Psoas muscle (tissue), 8 donors: Measurements from ENCODE around the gene SYNGR1. TPM values are rescaled to one million over a fixed set of nuclear protein-coding genes. Genes with fewer than 3 reads are reported as not detected.
"Not testable (repeated sequence)": the region's sequence is repeated elsewhere in the genome, so short reads cannot be mapped to it uniquely, and the experiment has no call there.

Experiments used
- ATAC-seq, 4 donors: fragments of 200-7000 bp; cut with Tn5 transposase; one replicate each; pipeline ENCODE4 v1.9.1; 2020; ENCODE audit warnings: moderate library complexity in 3 of 4, mild to moderate bottlenecking in 2 of 4
- DNase-seq, 2 donors: peaks; one replicate each; pipeline ENCODE4 v3.0.0-alpha.2; 2020
- H3K27ac ChIP-seq: fragments of 200-600 bp; one replicate; pipeline ENCODE4 v1.8.0; 2022
- H3K27me3 ChIP-seq, 3 donors: fragments of 200-600 bp in 1 of 3; one replicate each; pipeline versions ENCODE4 v1.6.1 to v1.8.0; 2013 to 2022; ENCODE audit warnings: low read length in 2 of 3, mild to moderate bottlenecking in 2 of 3, moderate library complexity in 1 of 3; ENCODE audit not compliant: insufficient read depth in 3 of 3
- H3K36me3 ChIP-seq, 2 donors: fragments of 200-600 bp in 1 of 2; one replicate each; pipeline versions ENCODE4 v1.6.1 to v1.8.0; 2013 to 2022; ENCODE audit warnings: low read depth in 1 of 2, mild to moderate bottlenecking in 1 of 2, moderate library complexity in 1 of 2; ENCODE audit not compliant: insufficient read depth in 1 of 2
- H3K4me1 ChIP-seq: fragments of 200-600 bp; one replicate; pipeline ENCODE4 v1.8.0; 2022
- H3K4me3 ChIP-seq: fragments of 200-600 bp; one replicate; pipeline ENCODE4 v1.8.0; 2022; ENCODE audit warnings: mild to moderate bottlenecking
- H3K9me3 ChIP-seq: fragments of 200-600 bp; one replicate; pipeline ENCODE4 v1.8.0; 2022
- WGBS, 3 donors: extraction: QIAGEN DNeasy Blood & Tissue Kit; methylation state at CpG; one replicate each; pipeline versions ENCODE4 v1.1.6 to v1.1.7; 2013; 5-methylcytosine and 5-hydroxymethylcytosine counted together
- intact Hi-C, 2 donors: fragments of 100-400 bp; cut with DNase I; formaldehyde crosslinking; loops; one replicate each; pipeline versions ENCODE4 v1.11.0 to v1.14.2; 2022
- polyA plus RNA-seq, 3 donors: library from polyadenylated mRNA; stranded (reverse); fragments of 200-250 nt; gene quantifications; one replicate each; pipeline ENCODE4 v1.2.3, GENCODE V29; 2013
- total RNA-seq, 4 donors: library from RNA; stranded (reverse); fragmentation: NEBNext Ultra II Directional in 2 of 4; extraction: Animal tissue kit (Norgen Biotek cat#: 25700) in 2 of 4; gene quantifications; one replicate each; pipeline versions ENCODE4 v1.2.1 to v1.2.4, GENCODE V29; 2021 to 2023
- TF ChIP-seq, protein P1 (sequence below): fragments of 200-600 bp; IDR thresholded peaks from one replicate; pipeline ENCODE4 v1.8.0; 2022; ENCODE audit warnings: antibody characterized with exemption
- donor health status: healthy with polysubstance abuse.
- donor health status: DM: no; HTN: no; CAD: no; lungs with moderate emphysema.
- donor health status: Bipolar disorder and iron deficiency.
- donor health status: healthy.
- donor health status: DM: yes; HTN: yes; CAD: no.
- donor health status: DM: no; HTN: no; CAD: no.
- donor health status: DM: no; HTN: no; CAD: no.
- donor health status: DM: yes; HTN: yes; CAD: no.

The SYNGR1 gene
- total and polyA plus RNA-seq, 7 donors: 15.3 to 39.9 (median 20.4) TPM

GRCh38 chr22:39408807-39409206 lies 59.0 kb downstream of the SYNGR1 start:
- intact Hi-C loops: loop anchor here in 1 of 2 donors (10.0 kb wide), 1 partner anchor 86 kb away; no protein-coding TSS in a partner anchor
- peaks cover 0 to 8% of the 10 kb centered on the region in 2 donors for H3K36me3 ChIP-seq
- H3K27me3 ChIP-seq: no peaks in the 10 kb centered on the region
- DNase-seq (no peak), ATAC-seq (no peak)
- TF ChIP-seq, protein P1, sequence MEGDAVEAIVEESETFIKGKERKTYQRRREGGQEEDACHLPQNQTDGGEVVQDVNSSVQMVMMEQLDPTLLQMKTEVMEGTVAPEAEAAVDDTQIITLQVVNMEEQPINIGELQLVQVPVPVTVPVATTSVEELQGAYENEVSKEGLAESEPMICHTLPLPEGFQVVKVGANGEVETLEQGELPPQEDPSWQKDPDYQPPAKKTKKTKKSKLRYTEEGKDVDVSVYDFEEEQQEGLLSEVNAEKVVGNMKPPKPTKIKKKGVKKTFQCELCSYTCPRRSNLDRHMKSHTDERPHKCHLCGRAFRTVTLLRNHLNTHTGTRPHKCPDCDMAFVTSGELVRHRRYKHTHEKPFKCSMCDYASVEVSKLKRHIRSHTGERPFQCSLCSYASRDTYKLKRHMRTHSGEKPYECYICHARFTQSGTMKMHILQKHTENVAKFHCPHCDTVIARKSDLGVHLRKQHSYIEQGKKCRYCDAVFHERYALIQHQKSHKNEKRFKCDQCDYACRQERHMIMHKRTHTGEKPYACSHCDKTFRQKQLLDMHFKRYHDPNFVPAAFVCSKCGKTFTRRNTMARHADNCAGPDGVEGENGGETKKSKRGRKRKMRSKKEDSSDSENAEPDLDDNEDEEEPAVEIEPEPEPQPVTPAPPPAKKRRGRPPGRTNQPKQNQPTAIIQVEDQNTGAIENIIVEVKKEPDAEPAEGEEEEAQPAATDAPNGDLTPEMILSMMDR: no peak
- H3K27ac ChIP-seq: peak overlapping the region; percentile 30
- 43 to 71% (median 46%) methylated on average over 1 of the region's 1 CpG for WGBS, 3 donors
- peaks cover 57% of the 10 kb centered on the region for H3K4me1 ChIP-seq
- H3K9me3 ChIP-seq: no peaks in the 10 kb centered on the region
- H3K4me3 ChIP-seq: no peak overlapping the region

DNA sequence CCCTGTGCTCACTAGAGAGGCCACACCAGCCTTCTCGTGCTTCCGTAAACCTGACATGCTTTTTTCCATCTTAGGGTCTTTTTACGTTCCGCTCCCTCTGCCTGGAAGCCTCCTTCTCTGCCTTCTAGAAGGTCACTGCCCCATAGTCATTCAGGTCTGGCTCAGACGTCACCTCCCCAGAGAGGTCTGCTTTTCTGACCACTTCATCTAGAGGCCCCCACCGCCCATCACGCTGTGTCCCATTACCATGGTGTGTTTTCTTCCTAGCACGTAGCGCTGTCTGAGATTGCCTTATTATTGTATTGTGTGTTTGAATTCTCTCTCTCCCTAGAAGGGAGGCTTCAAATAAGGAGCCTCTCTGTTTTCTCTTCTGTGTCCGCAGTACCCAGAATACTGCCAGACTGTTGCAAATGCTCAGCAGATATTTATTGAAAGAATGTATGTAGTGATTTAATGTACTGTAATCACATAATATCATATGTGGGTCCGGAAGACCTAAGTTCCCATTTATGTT lies 59.8 kb downstream of the SYNGR1 start:
- intact Hi-C loops: loop anchor here in 1 of 2 donors (10.0 kb wide), 1 partner anchor 85 kb away; no protein-coding TSS in a partner anchor
- WGBS, 3 donors: 89 to 91% (median 90%) methylated on average over 11 of the region's 11 CpGs
- ATAC-seq (no peak), DNase-seq (no peak)
- no peaks in the 10 kb centered on the region for H3K27me3 ChIP-seq
- peaks cover 0 to 3% of the 10 kb centered on the region in 2 donors for H3K36me3 ChIP-seq
- peaks cover 65% of the 10 kb centered on the region for H3K4me1 ChIP-seq
- H3K4me3 ChIP-seq: no peak overlapping the region
- TF ChIP-seq, protein P1: no peak
- H3K9me3 ChIP-seq: no peaks in the 10 kb centered on the region
- no peak overlapping the region for H3K27ac ChIP-seq

GRCh38 chr22:39410264-39410663 lies 60.5 kb downstream of the SYNGR1 start:
- intact Hi-C loops: no loop called here
- Histone ChIP-seq H3K27me3 (no peaks in the 10 kb centered on the region), H3K4me1 (peaks cover 64% of the 10 kb centered on the region), H3K9me3 (no peaks in the 10 kb centered on the region), H3K4me3 (no peak overlapping the region), H3K36me3 (no peaks in the 10 kb centered on the region), H3K27ac (no peak overlapping the region)
- WGBS, 3 donors: 75 to 89% (median 84%) methylated on average over 4 of the region's 4 CpGs
- ATAC-seq (no peak), DNase-seq (no peak)
- TF ChIP-seq, protein P1: no peak

DNA sequence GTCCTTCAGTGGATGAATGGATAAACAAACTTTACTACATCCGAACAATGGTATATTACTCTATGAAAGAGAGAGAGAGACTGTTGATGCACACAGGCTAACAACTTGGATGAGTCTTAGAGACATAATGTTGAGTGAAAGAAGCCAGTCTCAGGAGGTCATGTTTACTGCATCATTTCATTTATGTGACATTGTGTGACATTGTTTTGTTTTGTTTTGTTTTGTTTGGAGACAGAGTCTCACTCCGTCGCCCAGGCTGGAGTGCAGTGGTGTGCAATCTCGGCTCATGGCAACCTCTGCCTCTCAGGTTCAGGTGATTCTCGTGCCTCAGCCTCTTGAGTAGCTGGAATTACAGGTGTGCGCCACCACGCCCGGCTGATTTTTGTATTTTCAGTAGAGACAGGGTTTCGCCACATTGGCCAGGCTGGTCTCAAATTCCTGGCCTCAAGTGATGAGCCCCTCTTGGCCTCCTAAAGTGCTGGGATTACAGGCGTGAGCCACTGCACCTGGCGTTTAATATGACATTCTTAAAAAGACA lies 62.1 kb downstream of the SYNGR1 start:
- H3K9me3 ChIP-seq, ATAC-seq, H3K27ac ChIP-seq, H3K27me3 ChIP-seq, H3K4me3 ChIP-seq, intact Hi-C loops, DNase-seq: not testable (repeated sequence)
- peaks cover 78% of the 10 kb centered on the region for H3K4me1 ChIP-seq
- 63 to 66% (median 64%) methylated on average over 11 of the region's 11 CpGs for WGBS, 3 donors
- peaks cover 0 to 11% of the 10 kb centered on the region in 2 donors for H3K36me3 ChIP-seq

DNA sequence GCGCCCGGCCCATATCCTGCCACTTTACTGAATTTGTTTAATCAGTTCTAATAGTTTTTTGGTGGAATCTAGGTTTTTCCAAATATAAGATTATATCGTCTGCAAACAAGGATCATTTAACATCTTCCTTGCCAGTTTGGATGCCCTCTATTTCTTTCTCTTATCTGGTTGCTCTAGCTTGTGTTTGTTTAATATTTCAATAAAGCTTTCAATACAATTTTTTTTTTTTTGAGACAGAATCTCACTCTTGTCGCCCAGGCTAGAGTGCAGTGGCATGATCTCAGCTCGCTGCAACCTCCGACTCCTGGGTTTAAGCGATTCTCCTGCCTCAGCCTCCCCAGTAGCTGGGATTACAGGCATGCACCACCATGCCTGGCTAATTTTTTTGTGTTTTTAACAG lies 63.4 kb downstream of the SYNGR1 start:
- ATAC-seq, H3K4me3 ChIP-seq, H3K27me3 ChIP-seq, DNase-seq, H3K9me3 ChIP-seq, H3K27ac ChIP-seq, intact Hi-C loops: not testable (repeated sequence)
- peaks cover 0 to 25% of the 10 kb centered on the region in 2 donors for H3K36me3 ChIP-seq
- peaks cover 73% of the 10 kb centered on the region for H3K4me1 ChIP-seq
- WGBS, 3 donors: 88 to 92% (median 90%) methylated on average over 7 of the region's 7 CpGs
